SKM-1 (cell line): Measurements from ENCODE around the gene RAD18.

Experiments
- DNase-seq: peaks from one replicate; lab custom pipeline; 2025; ENCODE audit not compliant: unreplicated experiment; lab: John Stamatoyannopoulos, UW

Gene RAD18

GRCh38 chr3:8963137-8963853 is at the start of gene RAD18:
TSS of gene RAD18 (minus strand) at chr3:8963472. CDS start at chr3:8963385, 87 bp downstream.
- DNase-seq, result peak; percentile 77

GRCh38 chr3:9012521-9012920 is 49.2 kb upstream of the RAD18 start:
- DNase-seq, result peak; percentile 12

- no peak for DNase-seq
Measured at GRCh38 chr3:9009976-9010545, 46.8 kb upstream of the RAD18 start.

- no peak for DNase-seq
Measured at GRCh38 chr3:9008550-9009255, 45.4 kb upstream of the RAD18 start.

GRCh38 chr3:9007928-9008327 is 44.7 kb upstream of the RAD18 start:
- no peak for DNase-seq

- no peak for DNase-seq
Measured at GRCh38 chr3:9007213-9007612, 43.9 kb upstream of the RAD18 start.

GRCh38 chr3:9000041-9000440 is 36.8 kb upstream of the RAD18 start:
- no peak for DNase-seq

- no peak for DNase-seq
Measured at GRCh38 chr3:8997151-8997550, 33.9 kb upstream of the RAD18 start.

GRCh38 chr3:8996681-8997121 is 33.4 kb upstream of the RAD18 start:
- DNase-seq, result no peak

GRCh38 chr3:8996216-8996615 is 32.9 kb upstream of the RAD18 start:
- DNase-seq, result no peak

- no peak for DNase-seq
Measured at GRCh38 chr3:8994226-8994625, 31.0 kb upstream of the RAD18 start.

- DNase-seq, result no peak
Measured at GRCh38 chr3:8993331-8993730, 30.1 kb upstream of the RAD18 start.

- no peak for DNase-seq
Measured at GRCh38 chr3:8992854-8993253, 29.6 kb upstream of the RAD18 start.

- no peak for DNase-seq
Measured at GRCh38 chr3:8992199-8992598, 28.9 kb upstream of the RAD18 start.

GRCh38 chr3:8990266-8991215 is 27.3 kb upstream of the RAD18 start:
- DNase-seq, result no peak

- DNase-seq, result no peak
Measured at GRCh38 chr3:8988791-8989558, 25.7 kb upstream of the RAD18 start.

- no peak for DNase-seq
Measured at GRCh38 chr3:8988384-8988655, 25.0 kb upstream of the RAD18 start.

- DNase-seq, result peak; percentile 33
Measured at GRCh38 chr3:8987645-8988383, 24.5 kb upstream of the RAD18 start.

GRCh38 chr3:8987226-8987625 is 24.0 kb upstream of the RAD18 start:
- DNase-seq, result no peak

- no peak for DNase-seq
Measured at GRCh38 chr3:8986741-8987140, 23.5 kb upstream of the RAD18 start.
